ACC112 (cell line): ENCODE data around the gene OR56A5.

Experiments used
- H2AFZ ChIP-seq: fragments of 200-600 bp; sonication (generic); one replicate; pipeline ENCODE4 v1.6.0; 2017; ENCODE audit warnings: antibody characterized with exemption, low read length; ENCODE audit not compliant: unreplicated experiment
- H3K27ac ChIP-seq: fragments of 200-600 bp; sonication (generic); 2 replicates; pipeline ENCODE4 v1.5.1; 2014; ENCODE audit warnings: low read depth, mild to moderate bottlenecking, antibody characterized with exemption, low read length, moderate library complexity
- H3K27me3 ChIP-seq: fragments of 200-600 bp; sonication (generic); 2 replicates; pipeline ENCODE4 v1.6.1; 2014; ENCODE audit warnings: mild to moderate bottlenecking, antibody characterized with exemption, low read length, moderate library complexity, mixed read lengths; ENCODE audit not compliant: insufficient read depth
- H3K36me3 ChIP-seq: fragments of 200-600 bp; sonication (generic); 2 replicates; pipeline ENCODE4 v1.6.1; 2016; ENCODE audit warnings: mild to moderate bottlenecking, antibody characterized with exemption, low read length, moderate library complexity, mixed read lengths; ENCODE audit not compliant: insufficient read depth
- H3K4me1 ChIP-seq: fragments of 200-600 bp; sonication (generic); one replicate; pipeline ENCODE4 v1.6.1; 2016; ENCODE audit warnings: low read length, mixed read lengths; ENCODE audit not compliant: insufficient read depth, unreplicated experiment, control insufficient read depth
- H3K4me3 ChIP-seq: fragments of 200-600 bp; sonication (generic); 2 replicates; pipeline ENCODE4 v1.5.1; 2014; ENCODE audit warnings: mild to moderate bottlenecking, low read depth, low read length
- H3K79me2 ChIP-seq: fragments of 200-600 bp; sonication (generic); one replicate; pipeline ENCODE4 v1.6.0; 2016; ENCODE audit warnings: low read length; ENCODE audit not compliant: control insufficient read depth, unreplicated experiment, insufficient read depth

Gene OR56A5, protein sequence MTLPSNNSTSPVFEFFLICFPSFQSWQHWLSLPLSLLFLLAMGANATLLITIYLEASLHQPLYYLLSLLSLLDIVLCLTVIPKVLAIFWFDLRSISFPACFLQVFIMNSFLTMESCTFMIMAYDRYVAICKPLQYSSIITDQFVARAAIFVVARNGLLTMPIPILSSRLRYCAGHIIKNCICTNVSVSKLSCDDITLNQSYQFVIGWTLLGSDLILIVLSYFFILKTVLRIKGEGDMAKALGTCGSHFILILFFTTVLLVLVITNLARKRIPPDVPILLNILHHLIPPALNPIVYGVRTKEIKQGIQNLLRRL

DNA sequence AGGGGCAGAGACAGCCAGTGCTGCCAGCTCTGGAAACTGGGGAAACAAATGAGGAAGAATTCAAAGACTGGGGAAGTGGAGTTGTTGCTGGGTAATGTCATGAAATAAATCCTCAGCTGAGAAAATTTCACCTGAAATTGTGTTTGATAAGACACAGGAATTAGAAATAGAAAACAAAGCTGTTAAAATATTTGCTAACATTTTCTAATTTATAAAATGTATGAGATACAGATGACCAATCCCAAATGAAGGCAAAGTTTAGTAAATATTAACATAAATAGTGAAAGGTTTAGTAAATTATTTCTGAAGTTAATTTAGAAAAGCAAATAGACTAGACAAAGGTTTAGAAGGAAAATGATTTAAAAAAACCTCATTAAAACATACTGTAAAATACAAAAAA is at the start of gene OR56A5:
Gene OR56A5, minus strand, starts transcription at position 101 of the 400 bp plus-strand sequence. Its CDS starts 0 bp downstream, at position 101.
- no peaks in the 10 kb centered on the region for H3K27me3 ChIP-seq
- no peak within 1 kb of the TSS for H3K4me3 ChIP-seq
- no peak within 1 kb of the TSS for H2AFZ ChIP-seq
- no peak within 1 kb of the TSS for H3K27ac ChIP-seq
- H3K36me3 ChIP-seq: no peaks in the 10 kb centered on the region
- H3K79me2 ChIP-seq: no peaks in the 10 kb centered on the region
- H3K4me1 ChIP-seq: no peaks in the 10 kb centered on the region

DNA sequence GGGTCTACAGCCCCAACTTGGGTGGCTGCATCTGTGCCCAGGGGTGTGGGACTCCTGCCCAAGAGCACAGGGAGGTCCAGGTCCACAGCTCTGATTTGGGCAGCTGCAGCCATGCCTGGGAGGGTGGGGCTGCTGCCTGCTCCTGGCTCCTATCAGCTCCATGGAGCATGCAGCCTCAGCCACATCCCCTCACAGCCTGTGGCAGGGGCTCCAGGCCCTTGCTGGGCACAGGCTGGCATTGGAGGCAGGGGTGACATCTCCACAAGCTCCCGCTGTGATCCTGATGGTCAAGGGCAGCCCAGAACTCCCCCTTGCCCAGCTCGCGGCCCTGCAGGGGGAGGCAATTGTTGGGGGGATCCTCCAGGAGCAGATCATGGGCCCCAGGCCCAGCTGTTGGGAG is 44.7 kb upstream of the OR56A5 start:
- Histone ChIP-seq H3K27ac (no peak overlapping the region), H3K27me3 (0 out of 2 replicates have a peak, but pooled peaks cover 3% of the 10 kb centered on the region), H3K79me2 (no peaks in the 10 kb centered on the region), H3K36me3 (no peaks in the 10 kb centered on the region), H2AFZ (no peak overlapping the region), H3K4me3 (no peak overlapping the region), H3K4me1 (no peaks in the 10 kb centered on the region)

DNA sequence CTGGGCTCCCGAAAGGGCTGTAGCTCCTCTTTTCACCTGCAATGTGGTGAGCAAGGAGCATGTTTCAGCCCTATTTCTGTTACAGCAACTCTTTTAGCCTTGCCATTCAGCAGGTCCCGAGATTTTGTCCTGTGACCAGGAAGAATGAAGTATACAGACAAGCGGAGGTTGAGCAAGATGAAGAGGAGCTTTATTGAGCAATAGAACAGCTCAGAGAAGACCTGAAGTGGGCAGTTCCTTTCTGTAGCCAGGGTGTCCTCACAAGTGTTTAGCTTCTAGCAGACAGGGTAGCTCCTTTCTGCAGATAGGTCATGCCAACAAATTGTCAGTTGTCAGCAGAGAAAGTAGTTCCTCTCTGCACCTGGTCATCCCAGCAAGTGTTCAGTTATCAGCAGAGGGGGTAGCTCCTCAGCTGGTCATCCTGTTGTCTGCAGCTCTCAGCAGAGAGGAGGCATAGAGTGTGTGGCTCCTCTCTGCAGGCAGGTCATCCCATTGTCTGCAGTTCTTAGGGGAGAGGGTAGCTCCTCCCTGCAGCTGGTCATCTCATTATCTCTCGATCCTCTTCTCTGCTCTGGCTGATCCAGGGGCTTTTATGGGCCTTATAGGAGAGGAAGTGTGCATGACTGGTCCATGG is 43.9 kb upstream of the OR56A5 start:
- Histone ChIP-seq H3K27me3 (peaks cover 3% of the 10 kb centered on the region; the same call in 1 of the 2 replicates), H3K36me3 (no peaks in the 10 kb centered on the region), H2AFZ (no peak overlapping the region), H3K79me2 (no peaks in the 10 kb centered on the region), H3K4me1 (no peaks in the 10 kb centered on the region), H3K4me3 (no peak overlapping the region), H3K27ac (no peak overlapping the region)

DNA sequence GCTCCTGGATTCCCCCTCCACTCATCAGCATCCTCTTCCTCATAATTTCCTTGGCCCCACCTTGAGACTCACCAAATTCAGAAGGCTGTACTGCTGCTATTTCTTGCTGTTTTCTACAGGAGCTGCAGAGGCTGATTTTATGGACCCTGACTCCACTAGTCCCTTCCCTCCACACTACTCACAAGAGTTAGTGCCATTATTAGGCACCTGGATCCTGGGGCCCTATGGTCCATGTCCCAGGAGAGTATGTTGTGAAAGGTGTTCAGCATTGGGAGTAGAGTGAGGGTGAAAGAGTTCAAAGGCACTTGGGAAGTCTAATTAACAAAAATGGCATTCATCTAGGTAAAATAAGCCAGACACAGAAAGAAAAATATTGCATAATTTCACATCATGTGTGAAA is 38.6 kb upstream of the OR56A5 start, which contains the start of gene OR56A4:
Gene OR56A4, minus strand, starts transcription at position 101 of the 400 bp plus-strand sequence. CDS start 3,954 bp downstream, outside the sequence.
- H3K79me2 ChIP-seq: no peaks in the 10 kb centered on the region
- no peaks in the 10 kb centered on the region for H3K4me1 ChIP-seq
- H2AFZ ChIP-seq: no peak within 1 kb of the TSS
- H3K27ac ChIP-seq: no peak within 1 kb of the TSS
- no peak within 1 kb of the TSS for H3K4me3 ChIP-seq
- peaks cover 7% of the 10 kb centered on the region; the same call in 1 of the 2 replicates for H3K27me3 ChIP-seq
- no peaks in the 10 kb centered on the region for H3K36me3 ChIP-seq

DNA sequence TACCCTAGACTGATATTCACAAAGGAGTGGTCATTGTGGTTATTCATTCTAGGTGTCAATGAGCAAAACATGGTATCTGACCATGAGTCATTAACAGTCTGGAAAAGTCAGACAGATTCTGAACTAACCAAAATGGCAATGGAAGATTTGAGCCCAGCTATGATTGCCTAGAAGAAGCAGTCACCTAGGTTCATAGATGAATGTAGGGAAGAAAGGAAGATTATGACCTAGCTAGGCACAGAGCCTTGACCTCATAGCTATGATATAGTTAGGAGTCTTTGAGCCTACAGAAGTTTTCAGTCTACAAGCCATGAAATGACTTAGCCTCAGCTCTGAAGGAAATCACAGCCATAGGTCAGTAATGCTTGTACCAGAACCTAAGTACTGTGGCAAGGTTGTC is 38.1 kb upstream of the OR56A5 start:
- Histone ChIP-seq H3K79me2 (no peaks in the 10 kb centered on the region), H3K4me3 (no peak overlapping the region), H3K27ac (no peak overlapping the region), H2AFZ (no peak overlapping the region), H3K36me3 (no peaks in the 10 kb centered on the region), H3K4me1 (no peaks in the 10 kb centered on the region), H3K27me3 (peaks cover 7% of the 10 kb centered on the region; the same call in 1 of the 2 replicates)

DNA sequence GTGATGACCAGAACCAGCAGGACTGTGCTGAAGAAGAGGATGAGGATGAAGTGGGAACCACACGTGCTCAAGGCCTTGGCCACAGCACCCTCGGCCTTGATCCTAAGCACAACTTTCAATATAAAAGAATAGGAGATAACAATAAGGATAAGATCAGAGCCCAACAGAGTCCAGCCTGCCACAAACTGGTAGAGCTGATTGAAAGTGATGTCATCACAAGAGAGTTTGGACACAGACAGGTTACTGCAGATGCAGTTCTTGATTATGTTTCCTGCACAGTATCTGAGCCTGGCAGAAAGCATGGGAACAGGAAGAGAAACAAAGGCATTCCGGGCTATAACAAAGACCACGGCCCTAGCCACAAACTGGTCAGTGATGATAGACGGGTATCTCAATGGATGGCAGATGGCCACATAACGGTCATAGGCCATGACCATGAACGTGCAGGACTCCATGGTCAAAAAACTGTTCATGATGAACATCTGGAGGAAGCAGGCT is 34.0 kb upstream of the OR56A5 start:
- no peaks in the 10 kb centered on the region for H3K4me1 ChIP-seq
- H2AFZ ChIP-seq: no peak overlapping the region
- H3K27me3 ChIP-seq: peaks cover 4% of the 10 kb centered on the region; the same call in 1 of the 2 replicates
- no peak overlapping the region for H3K4me3 ChIP-seq
- H3K79me2 ChIP-seq: no peaks in the 10 kb centered on the region
- H3K36me3 ChIP-seq: no peaks in the 10 kb centered on the region
- H3K27ac ChIP-seq: no peak overlapping the region

DNA sequence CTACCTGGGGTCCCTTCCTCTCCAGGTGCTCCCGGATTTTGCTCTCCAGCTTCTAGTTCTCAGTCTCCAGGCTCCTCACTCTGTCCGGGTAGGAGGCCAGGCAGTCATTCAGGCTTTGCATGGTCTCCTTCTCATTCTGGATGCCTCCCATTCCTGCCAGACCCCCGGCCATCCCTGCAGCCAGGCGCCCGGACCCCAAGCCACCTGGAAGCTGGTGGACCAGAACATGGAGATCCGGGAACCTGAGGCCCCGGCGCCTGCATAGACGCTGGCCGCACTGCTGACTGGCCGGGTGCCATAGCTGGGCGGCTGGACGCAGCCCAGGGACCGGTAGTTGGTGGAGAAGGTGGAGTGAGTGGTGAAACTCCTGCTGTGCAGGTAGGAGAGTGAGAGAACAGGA is 26.5 kb upstream of the OR56A5 start:
- no peak overlapping the region for H2AFZ ChIP-seq
- H3K36me3 ChIP-seq: no peaks in the 10 kb centered on the region
- H3K27ac ChIP-seq: no peak overlapping the region
- no peaks in the 10 kb centered on the region for H3K27me3 ChIP-seq
- H3K4me1 ChIP-seq: no peaks in the 10 kb centered on the region
- H3K4me3 ChIP-seq: no peak overlapping the region
- no peaks in the 10 kb centered on the region for H3K79me2 ChIP-seq

DNA sequence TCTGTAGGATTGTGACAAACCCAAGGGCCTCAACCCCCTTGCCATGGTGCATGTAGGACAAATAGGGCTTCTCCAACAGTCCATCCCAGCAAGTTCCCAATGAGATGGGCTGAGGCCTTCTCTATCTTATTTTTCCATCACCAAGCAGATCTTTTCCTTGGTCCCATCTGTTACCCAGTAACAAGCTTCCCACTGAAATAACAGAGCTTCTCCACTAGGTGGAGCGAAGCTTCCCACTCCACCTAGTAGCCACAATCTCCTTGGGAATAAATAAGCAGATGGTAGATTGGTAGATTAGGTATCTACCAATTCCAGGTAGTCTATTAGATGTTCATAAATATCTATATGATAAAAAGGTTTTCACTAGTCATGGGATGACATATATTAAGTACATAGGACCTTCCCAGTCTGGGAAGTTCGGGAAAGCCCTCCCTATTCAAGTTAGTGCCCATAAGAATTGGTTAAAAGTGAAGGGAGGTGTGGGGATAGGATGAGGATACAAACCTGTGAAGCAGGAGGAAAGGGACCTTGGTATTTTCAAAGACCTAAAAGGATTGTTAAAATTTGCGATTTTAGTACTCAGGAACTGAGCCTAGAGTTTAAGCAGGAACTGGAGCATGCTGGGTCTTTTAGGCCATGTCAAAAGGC is 24.4 kb upstream of the OR56A5 start:
- H3K27me3 ChIP-seq: no peaks in the 10 kb centered on the region
- no peak overlapping the region for H3K4me3 ChIP-seq
- no peaks in the 10 kb centered on the region for H3K36me3 ChIP-seq
- H3K4me1 ChIP-seq: no peaks in the 10 kb centered on the region
- no peaks in the 10 kb centered on the region for H3K79me2 ChIP-seq
- no peak overlapping the region for H2AFZ ChIP-seq
- no peak overlapping the region for H3K27ac ChIP-seq

DNA sequence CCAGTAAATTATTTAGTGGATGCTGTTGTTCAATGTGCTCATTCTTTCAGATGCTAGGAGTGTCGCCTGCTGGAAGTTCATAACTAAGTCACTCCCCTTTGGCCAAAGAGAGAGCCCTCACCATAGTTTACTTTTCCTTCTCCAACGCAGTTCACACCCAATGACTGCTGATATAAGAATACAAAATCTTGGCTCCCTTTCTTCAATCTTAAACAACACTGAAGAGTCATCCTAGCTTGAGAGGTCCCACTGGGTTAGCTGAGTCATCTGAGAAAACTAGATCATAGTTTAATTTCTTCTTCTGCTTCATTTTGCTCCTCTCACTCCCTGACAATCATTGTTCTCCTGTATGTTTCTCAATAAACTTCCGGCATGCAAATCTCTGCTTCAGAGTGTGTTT is 23.9 kb upstream of the OR56A5 start:
- Histone ChIP-seq H3K79me2 (no peaks in the 10 kb centered on the region), H2AFZ (no peak overlapping the region), H3K4me3 (no peak overlapping the region), H3K36me3 (no peaks in the 10 kb centered on the region), H3K27ac (no peak overlapping the region), H3K27me3 (no peaks in the 10 kb centered on the region), H3K4me1 (no peaks in the 10 kb centered on the region)

DNA sequence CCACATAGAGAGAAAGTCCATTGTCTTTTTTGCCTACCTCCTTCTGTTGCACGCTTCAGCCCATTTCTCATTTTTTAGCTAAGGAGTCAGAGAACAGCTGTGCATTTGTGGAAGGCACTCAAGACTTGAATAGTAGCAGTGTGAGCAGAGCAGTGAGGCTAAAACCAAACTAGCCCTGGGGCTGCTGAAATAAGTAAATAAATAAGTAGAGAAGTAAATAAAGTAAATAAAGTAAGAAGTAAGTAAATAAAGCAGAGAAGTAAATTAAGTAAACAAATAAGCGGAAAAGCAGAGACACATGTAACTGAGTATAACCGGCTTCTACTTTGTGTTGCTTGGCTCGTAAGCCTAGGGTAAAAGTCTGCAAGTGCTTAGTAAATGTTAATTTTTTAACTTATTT is 20.9 kb upstream of the OR56A5 start:
- Histone ChIP-seq H3K27ac (no peak overlapping the region), H3K36me3 (no peaks in the 10 kb centered on the region), H2AFZ (no peak overlapping the region), H3K4me3 (no peak overlapping the region), H3K4me1 (no peaks in the 10 kb centered on the region), H3K79me2 (no peaks in the 10 kb centered on the region), H3K27me3 (no peaks in the 10 kb centered on the region)
